HG03378 (cell line): Measurements from ENCODE around the gene SULF2.

Source experiments
- ATAC-seq: cut with Tn5 transposase; IDR thresholded peaks from one replicate; pipeline ENCODE4 v1.9.1; 2021; ENCODE audit warnings: mild to moderate bottlenecking, moderate library complexity; ENCODE audit not compliant: unreplicated experiment

The SULF2 gene

DNA sequence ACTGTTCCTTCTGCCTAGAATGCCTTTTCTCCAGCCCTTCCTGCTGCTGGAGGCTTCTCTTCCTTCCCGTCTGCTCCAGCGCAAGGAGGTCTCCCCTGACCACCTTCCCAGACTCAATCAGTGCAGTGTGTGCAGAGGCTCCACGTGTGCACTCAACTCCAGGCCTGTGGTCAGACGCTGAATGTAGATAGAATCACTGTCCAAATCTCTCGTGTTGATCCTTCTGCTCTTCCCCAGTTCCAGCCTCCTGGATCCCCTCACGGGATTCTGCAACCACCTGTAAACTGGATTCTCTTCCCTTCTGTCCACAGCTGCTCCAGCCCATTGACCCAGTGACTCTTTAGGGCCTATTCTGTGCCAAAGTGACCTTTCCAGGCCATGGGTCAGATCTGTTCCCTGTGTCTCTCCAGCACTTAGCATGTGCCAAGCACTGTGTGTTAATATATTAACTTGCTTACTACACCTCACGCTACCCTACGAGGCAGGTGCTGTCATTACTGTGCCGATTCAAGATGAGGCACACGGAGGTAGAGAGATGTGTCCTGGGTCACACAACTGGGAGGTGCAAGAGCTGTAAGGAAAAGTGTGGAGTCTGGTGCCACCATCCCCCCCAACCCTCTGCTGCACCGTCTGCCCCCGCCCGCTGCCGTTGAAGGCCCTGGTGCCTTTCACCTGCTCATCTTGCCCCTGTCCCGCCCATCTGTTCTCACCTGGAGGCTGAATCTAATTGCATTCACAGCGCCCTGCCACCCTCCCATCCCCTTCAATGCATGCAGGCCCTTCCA, 112.2 kb downstream of the SULF2 start:
- no peak for ATAC-seq

DNA sequence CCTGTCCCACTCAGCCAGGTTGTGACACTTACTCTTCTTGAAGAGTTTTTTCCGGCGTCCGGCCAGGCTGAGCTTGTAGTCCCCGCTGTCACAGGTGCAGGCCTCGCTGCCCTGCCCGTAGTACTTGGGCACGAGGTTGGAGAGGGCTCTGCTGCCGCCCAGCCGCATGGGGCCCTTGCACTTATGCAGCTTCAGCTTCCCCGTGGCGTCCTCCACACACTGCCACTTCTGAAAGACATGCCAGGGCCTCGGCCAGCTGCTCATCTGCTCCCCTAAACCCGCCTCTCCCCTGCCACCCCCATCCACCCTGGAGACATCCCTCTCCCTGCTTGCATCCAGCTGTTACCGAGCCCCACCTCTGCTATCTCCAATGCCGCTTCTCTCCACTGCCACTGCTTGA, 113.1 kb downstream of the SULF2 start:
- ATAC-seq = no peak

DNA sequence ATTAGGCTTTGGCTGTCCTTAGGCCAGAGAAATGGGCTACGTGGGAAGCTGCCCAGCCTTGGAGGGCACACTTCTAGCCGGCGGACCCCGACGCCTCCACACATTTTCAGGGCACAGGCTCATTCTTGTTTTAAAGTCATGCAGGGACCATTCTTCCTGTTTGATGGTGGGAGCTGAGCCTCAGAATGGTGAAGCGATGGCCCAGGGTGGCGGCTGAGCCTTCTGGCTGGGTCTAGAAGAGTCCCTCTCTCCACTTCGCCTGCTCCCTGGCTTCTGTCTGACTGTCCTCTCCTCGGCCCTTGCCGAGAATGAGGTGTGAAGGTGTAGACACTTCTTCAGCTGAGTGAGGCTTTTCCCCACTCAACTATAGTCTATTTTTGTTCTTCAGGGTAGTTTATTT, 114.4 kb downstream of the SULF2 start:
- ATAC-seq = no peak

DNA sequence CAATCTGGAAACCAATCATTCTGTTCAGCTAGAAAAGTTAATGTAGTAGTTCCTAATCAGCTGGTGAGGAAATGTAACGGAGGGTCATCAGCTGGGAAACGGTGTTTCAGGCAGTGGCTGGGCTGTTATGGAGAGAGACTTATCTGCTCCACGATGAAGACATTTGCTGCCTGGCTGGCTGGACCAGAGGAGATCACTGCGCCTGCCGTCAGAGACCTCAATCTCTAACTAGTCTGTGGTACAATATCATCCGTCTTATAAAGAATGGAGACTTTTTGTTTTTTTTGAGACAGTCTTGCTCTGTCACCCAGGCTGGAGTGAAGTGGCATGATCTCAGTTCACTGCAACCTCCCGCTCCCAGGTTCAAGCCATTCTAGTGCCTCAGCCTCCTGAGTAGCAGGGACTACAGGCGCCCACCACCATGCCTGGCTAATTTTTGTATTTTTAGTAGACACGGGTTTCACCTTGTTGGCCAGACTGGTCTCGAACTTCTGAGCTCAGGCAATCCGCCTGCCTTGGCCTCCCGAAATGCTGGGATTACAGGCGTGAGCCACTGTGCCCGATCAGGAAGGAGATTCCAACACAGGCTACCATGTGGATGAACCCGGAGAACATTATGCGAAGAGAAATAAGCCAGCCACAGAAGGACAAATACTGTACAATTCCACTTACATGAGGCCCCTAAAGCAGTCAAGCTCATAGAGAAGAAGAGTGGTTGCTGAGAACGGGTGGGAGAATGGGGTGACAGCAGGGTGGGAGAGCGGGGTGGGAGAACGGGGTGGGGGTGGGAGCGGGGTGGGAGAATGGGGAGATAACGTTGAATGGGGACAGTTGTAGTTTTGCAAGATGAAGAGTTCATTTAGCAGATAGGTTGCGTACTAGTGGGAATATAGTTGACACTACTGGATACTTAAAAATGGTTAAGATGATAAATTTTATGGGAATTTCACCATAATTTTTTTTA, 115.1 kb downstream of the SULF2 start:
- no peak for ATAC-seq

DNA sequence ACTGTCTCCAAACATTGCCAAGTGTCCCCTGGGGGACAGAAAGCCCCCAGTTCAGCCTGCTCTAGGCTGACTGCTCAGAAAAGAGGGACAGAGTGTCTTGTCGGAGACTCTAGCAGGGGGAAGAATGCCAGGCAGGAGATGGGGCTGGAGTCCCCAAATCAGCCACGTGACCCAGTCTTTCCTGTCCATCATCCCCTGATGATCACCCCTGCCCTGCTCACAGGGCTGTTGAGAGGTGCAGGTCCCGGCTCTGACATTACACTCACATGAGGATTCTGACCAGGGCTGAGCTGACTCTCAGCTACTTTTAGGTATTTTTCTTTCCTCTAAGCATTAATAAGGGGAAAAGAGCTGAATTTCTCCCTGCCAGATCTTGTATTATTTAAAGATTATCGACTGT, 115.8 kb downstream of the SULF2 start:
- ATAC-seq = no peak

GRCh38 chr20:47669152-47669425, 116.2 kb downstream of the SULF2 start:
- ATAC-seq = no peak

DNA sequence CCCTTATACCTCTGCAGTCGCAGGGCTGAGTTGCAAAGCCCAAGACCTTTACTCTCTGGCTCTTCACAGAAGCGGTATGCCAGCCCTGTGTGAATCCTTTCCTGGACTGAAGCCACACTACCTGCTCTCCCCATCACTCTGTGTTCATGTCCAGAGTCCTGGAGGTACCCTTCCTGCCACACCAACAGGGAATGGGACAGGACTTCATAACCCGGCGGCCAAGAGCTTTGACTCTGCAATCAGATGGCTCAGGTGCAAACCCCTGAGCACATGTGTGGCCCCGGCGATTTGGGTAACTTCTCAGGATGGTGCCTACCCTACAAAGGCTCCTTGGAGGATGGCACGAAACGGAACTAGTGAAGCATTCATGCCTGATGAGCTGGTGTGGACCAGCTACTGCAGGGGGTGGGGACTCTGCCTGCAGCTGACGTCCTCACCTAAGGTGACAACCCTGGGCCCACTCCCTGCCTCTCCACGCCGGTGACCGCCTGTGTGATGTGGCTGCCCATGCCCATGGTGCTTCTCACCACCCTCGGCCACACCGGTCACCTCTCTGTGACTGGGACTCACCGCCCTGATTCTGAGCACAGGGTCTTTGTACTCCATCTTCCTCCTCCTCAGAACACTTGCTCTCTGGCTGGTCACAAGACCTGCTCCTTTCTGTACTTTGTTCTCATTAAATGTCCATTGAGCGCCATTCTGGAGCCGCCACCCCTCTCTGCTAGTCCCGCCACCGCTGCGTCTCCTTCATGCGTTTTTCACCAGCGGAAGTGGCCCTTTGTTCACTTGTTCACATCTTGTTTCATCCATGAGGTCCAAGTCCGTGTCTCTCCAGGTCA, 116.7 kb downstream of the SULF2 start:
- ATAC-seq = no peak

- no peak for ATAC-seq
Measured at GRCh38 chr20:47667531-47668312, 117.6 kb downstream of the SULF2 start.

- ATAC-seq = no peak
Measured at GRCh38 chr20:47667086-47667485, 118.2 kb downstream of the SULF2 start.

GRCh38 chr20:47666304-47666703, 119.0 kb downstream of the SULF2 start:
- no peak for ATAC-seq

- ATAC-seq = no peak
Measured at GRCh38 chr20:47665221-47665991, 119.9 kb downstream of the SULF2 start.

DNA sequence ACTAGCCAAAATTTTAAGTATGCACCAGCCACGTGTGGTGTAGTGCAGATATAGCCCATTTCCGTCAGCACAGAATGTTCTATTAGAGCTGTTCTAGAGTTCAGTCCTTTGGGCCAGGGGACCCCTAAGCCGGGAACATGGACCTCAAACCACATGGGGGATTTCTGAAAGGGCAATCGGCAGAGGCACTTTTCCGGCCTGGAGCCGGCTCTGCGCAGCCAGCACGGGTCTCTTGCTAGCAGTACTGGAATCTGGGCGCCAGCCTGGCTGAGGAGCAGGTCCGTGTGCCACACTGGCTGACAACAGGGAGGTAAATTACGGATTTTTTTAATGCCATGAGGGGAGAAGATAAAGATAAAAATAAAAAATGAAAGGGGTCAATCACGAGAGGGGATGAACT, 120.5 kb downstream of the SULF2 start:
- no peak for ATAC-seq

- no peak for ATAC-seq
Measured at GRCh38 chr20:47664068-47664437, 121.2 kb downstream of the SULF2 start.

DNA sequence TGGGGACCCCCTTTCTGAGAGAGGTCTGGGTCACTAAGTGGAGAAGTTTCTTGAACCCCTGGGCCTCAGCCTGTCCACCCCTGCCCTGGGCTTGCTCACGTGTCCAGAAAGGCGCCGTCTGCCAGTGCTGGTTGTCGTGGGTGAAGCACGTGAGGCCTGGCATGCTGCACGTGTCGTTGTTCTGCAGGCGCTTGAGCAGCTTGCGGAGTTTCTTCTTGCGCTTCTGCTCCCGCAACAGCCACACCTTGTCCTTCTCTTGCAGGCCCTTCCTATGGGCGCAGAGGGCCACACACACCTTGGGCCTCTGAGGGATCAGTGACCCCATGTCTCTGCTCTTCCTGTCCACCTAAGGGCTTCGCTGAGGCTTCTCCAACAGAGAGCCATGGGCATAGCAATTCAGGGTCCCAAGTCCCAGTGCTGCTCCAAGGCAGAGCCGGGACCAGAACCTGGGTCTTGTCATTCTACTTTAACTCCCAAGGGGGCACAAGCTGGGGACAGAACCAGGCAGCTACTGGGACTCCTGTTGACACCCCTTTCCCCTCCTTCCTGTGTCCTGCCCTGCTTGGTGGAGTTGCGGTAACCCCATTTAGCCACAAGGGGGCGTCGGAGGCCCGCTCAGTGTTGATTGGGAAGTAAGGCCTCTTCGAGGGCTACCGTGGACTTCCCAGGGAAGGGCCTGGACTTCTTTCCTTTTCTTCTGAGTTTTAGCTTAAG, 121.8 kb downstream of the SULF2 start:
- no peak for ATAC-seq

- no peak for ATAC-seq
Measured at GRCh38 chr20:47662483-47663353, 122.6 kb downstream of the SULF2 start.

GRCh38 chr20:47661714-47662113, 123.6 kb downstream of the SULF2 start:
- no peak for ATAC-seq

- ATAC-seq = no peak
Measured at GRCh38 chr20:47660983-47661700, 124.1 kb downstream of the SULF2 start.

DNA sequence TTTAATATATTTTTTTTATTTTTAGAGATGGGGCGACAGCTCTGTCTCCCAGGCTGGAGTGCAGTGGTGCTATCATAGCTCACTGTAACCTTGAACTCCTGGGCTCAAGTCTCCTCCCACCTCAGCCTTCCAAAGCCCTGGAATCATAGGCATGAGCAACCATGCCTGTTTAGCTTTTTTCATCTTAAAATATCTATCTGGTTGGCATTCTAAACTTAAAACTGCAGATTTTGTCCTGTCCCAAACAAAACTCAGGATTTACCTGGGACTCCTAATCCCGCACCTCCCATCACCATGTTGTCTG, 124.7 kb downstream of the SULF2 start:
- ATAC-seq = no peak
